Brain microvascular endothelial cell (primary cell): ENCODE results near the gene NPC1.
"Not testable (repeated sequence)": the region's sequence is repeated elsewhere in the genome, so short reads cannot be mapped to it uniquely, and the experiment has no call there.

Source experiments
- DNase-seq: peaks from one replicate; pipeline ENCODE4 v3.0.0-alpha.2; 2020
- H3K27ac ChIP-seq: fragments of 250-450 bp; sonication (Bioruptor Pico); 2 replicates; pipeline ENCODE4 v1.5.1; 2020; ENCODE audit warnings: mild to moderate bottlenecking, moderate library complexity
- H3K27me3 ChIP-seq: fragments of 250-450 bp; sonication (Bioruptor Pico); replicated peaks from 2 replicates; pipeline ENCODE4 v1.5.1; 2020; ENCODE audit warnings: mild to moderate bottlenecking
- H3K36me3 ChIP-seq: fragments of 250-450 bp; sonication (Bioruptor Pico); replicated peaks from 2 replicates; pipeline ENCODE4 v1.5.1; 2020; ENCODE audit warnings: mild to moderate bottlenecking
- H3K4me3 ChIP-seq: 2 replicates; pipeline ENCODE4 v1.5.1; 2011; ENCODE audit warnings: low read depth, mild to moderate bottlenecking, control low read depth, low read length, moderate library complexity
- CTCF ChIP-seq: IDR thresholded peaks from 2 replicates; pipeline ENCODE4 v1.5.1; 2011; ENCODE audit warnings: low read depth, mild to moderate bottlenecking, moderate library complexity, low read length, control low read depth, inconsistent platforms; ENCODE audit errors: missing control alignments
- in situ Hi-C: cut with HindIII; loops from 2 replicates; pipeline ENCODE4 v1.10.0; 2017; ENCODE audit warnings: low sequenced_read_pairs, low pct_ligation_motif_present

NPC1 gene

GRCh38 chr18:23578891-23579653, 7.2 kb downstream of the NPC1 start:
- in situ Hi-C loops: no loop called here
- H3K4me3 ChIP-seq: no peak overlapping the region
- no peaks in the 10 kb centered on the region for H3K27me3 ChIP-seq
- no peak overlapping the region for H3K27ac ChIP-seq
- peaks cover 2% of the 10 kb centered on the region for H3K36me3 ChIP-seq
- no peak for TF ChIP-seq CTCF
- DNase-seq: no peak

- no peak for DNase-seq
- Histone ChIP-seq H3K27ac (no peak overlapping the region), H3K4me3 (no peak overlapping the region), H3K27me3 (no peaks in the 10 kb centered on the region), H3K36me3 (peaks cover 5% of the 10 kb centered on the region)
- in situ Hi-C loops: no loop called here
- TF ChIP-seq CTCF: no peak
These were observed 8.1 kb downstream of the NPC1 start for GRCh38 chr18:23578067-23578701.

GRCh38 chr18:23577521-23577920, 8.8 kb downstream of the NPC1 start:
- H3K27me3 ChIP-seq, DNase-seq, H3K27ac ChIP-seq, H3K4me3 ChIP-seq, in situ Hi-C loops: not testable (repeated sequence)
- H3K36me3 ChIP-seq: peaks cover 11% of the 10 kb centered on the region

- no peak for TF ChIP-seq CTCF
- no peak overlapping the region for H3K27ac ChIP-seq
These were observed 11.0 kb downstream of the NPC1 start for GRCh38 chr18:23575309-23575651.

GRCh38 chr18:23574611-23575308, 11.5 kb downstream of the NPC1 start:
- TF ChIP-seq CTCF: no peak
- in situ Hi-C loops: no loop called here
- Histone ChIP-seq H3K36me3 (peaks cover 24% of the 10 kb centered on the region), H3K27me3 (no peaks in the 10 kb centered on the region), H3K4me3 (no peak overlapping the region), H3K27ac (no peak overlapping the region)
- DNase-seq: no peak

More at GRCh38 chr18:23575309-23575651, 11.0 kb downstream of the NPC1 start:
- H3K36me3 ChIP-seq: peaks cover 20% of the 10 kb centered on the region
- no peaks in the 10 kb centered on the region for H3K27me3 ChIP-seq
- DNase-seq: no peak
- in situ Hi-C loops: no loop called here
- H3K4me3 ChIP-seq: no peak overlapping the region
